Measurements from ENCODE around the gene CCDC54.

DNA sequence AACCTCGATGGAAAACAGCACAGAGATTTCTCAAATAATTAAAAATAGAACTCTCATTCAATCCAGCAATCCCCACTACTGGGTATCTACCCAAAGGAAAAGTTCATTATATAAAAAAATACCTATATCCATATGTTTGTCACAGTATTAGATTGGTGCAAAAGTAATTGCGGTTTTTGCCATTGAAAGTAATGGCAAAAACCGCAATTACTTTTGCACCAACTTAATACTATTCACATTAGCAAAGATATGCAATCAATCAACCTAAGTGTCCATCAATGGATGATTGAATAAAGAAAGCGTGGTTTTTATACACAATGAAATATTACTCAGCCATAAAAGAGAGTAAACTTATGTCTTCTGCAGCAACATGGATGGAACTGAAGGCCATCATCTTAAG lies 12.2 kb upstream of the CCDC54 start:
- TF ChIP-seq, protein P1, sequence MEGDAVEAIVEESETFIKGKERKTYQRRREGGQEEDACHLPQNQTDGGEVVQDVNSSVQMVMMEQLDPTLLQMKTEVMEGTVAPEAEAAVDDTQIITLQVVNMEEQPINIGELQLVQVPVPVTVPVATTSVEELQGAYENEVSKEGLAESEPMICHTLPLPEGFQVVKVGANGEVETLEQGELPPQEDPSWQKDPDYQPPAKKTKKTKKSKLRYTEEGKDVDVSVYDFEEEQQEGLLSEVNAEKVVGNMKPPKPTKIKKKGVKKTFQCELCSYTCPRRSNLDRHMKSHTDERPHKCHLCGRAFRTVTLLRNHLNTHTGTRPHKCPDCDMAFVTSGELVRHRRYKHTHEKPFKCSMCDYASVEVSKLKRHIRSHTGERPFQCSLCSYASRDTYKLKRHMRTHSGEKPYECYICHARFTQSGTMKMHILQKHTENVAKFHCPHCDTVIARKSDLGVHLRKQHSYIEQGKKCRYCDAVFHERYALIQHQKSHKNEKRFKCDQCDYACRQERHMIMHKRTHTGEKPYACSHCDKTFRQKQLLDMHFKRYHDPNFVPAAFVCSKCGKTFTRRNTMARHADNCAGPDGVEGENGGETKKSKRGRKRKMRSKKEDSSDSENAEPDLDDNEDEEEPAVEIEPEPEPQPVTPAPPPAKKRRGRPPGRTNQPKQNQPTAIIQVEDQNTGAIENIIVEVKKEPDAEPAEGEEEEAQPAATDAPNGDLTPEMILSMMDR (IDR thresholded peaks at IDR 0.05; ENCODE audit: insufficient read depth, low read depth, low read length), result no peak
- no peak for TF ChIP-seq EZH2 (IDR thresholded peaks at IDR 0.05; ENCODE audit: insufficient read depth, low read length)

Data from astrocyte (in vitro differentiated cells and primary cell).